Common myeloid progenitor, CD34-positive (primary cell): ENCODE data around the gene HNRNPLL.
A peak's percentile ranks its signal among the peaks of the same experiment; 100 is the strongest.
"Not testable (repeated sequence)": the region's sequence is repeated elsewhere in the genome, so short reads cannot be mapped to it uniquely, and the experiment has no call there.

Experiments used
- CTCF ChIA-PET: fragments of 350-600 bp; sonication (Branson Sonifier 250); formaldehyde crosslinking; loops from one replicate; lab custom pipeline; 2021; ENCODE audit warnings: antibody characterized with exemption; lab: Charles Lee
- POLR2A ChIA-PET: fragments of 350-600 bp; sonication (Branson Sonifier 250); formaldehyde crosslinking; loops from one replicate; lab custom pipeline; 2021; ENCODE audit warnings: antibody characterized with exemption; lab: Charles Lee
- DNase-seq, 3 donors: peaks; one replicate each; pipeline versions ENCODE4 v3.0.0 to v3.0.0-alpha.2; 2013
- H3K27ac ChIP-seq, 2 experiments: 1 replicate in 1 of 2; 2 replicates in 1 of 2; pipeline ENCODE4 v1.7.0; 2013; ENCODE audit warnings: inconsistent platforms in 2 of 2, low read length in 2 of 2, mild to moderate bottlenecking in 2 of 2, low read depth in 1 of 2, moderate library complexity in 1 of 2; ENCODE audit not compliant: severe bottlenecking in 2 of 2, insufficient read depth in 1 of 2, poor library complexity in 1 of 2
- H3K27me3 ChIP-seq, 5 experiments: replicated peaks in 2 of 5; 1 replicate in 3 of 5; 2 replicates in 2 of 5; pipeline versions ENCODE4 v1.6.1 to v1.7.0; 2013; ENCODE audit warnings: low read length in 4 of 5, mild to moderate bottlenecking in 2 of 5, moderate library complexity in 2 of 5, inconsistent platforms in 1 of 5; ENCODE audit not compliant: insufficient read depth in 5 of 5, control insufficient read depth in 4 of 5
- H3K36me3 ChIP-seq, 4 experiments: 1 replicate in 2 of 4; 2 replicates in 2 of 4; pipeline versions ENCODE4 v1.6.1 to v1.7.0; 2013; ENCODE audit warnings: low read length in 3 of 4, control low read depth in 1 of 4, mild to moderate bottlenecking in 1 of 4; ENCODE audit not compliant: control insufficient read depth in 4 of 4, insufficient read depth in 4 of 4
- H3K4me1 ChIP-seq, 4 experiments: 1 replicate in 3 of 4; 2 replicates in 1 of 4; pipeline versions ENCODE4 v1.6.1 to v1.7.1; 2013; ENCODE audit warnings: low read length in 3 of 4, mild to moderate bottlenecking in 3 of 4, control low read depth in 1 of 4, inconsistent platforms in 1 of 4, moderate library complexity in 1 of 4; ENCODE audit not compliant: control insufficient read depth in 4 of 4, insufficient read depth in 4 of 4; ENCODE audit errors: control extremely low read depth in 1 of 4
- H3K4me3 ChIP-seq, 7 experiments: 1 replicate in 4 of 7; 2 replicates in 3 of 7; pipeline versions ENCODE4 v1.5.1 to v1.7.0; 2013; ENCODE audit warnings: mild to moderate bottlenecking in 7 of 7, low read length in 6 of 7, moderate library complexity in 6 of 7, inconsistent platforms in 2 of 7, low read depth in 2 of 7, control low read depth in 1 of 7; ENCODE audit not compliant: insufficient read depth in 4 of 7, control insufficient read depth in 1 of 7; ENCODE audit errors: extremely low read depth in 1 of 7
- H3K9me3 ChIP-seq, 5 experiments: 1 replicate in 4 of 5; 2 replicates in 1 of 5; pipeline versions ENCODE4 v1.6.1 to v1.7.1; 2013; ENCODE audit warnings: low read length in 4 of 5, mild to moderate bottlenecking in 2 of 5, inconsistent platforms in 1 of 5, low read depth in 1 of 5, moderate library complexity in 1 of 5; ENCODE audit not compliant: control insufficient read depth in 4 of 5, insufficient read depth in 2 of 5; ENCODE audit errors: control extremely low read depth in 1 of 5
- WGBS: methylation state at CpG from one replicate; pipeline ENCODE4 v1.1.5; 2013; ENCODE audit not compliant: insufficient coverage; 5-methylcytosine and 5-hydroxymethylcytosine counted together

HNRNPLL gene

GRCh38 chr2:38610851-38611801, 8.4 kb upstream of the HNRNPLL start:
- Histone ChIP-seq H3K4me1 (peaks cover 3 to 23% (median 16%) of the 10 kb centered on the region in 4 experiments), H3K27me3 (peaks cover 0 to 18% (median 12%) of the 10 kb centered on the region in 5 experiments), H3K27ac (no peak overlapping the region), H3K4me3 (no peak overlapping the region), H3K36me3 (no peaks in the 10 kb centered on the region), H3K9me3 (peaks cover 0 to 12% (median 0%) of the 10 kb centered on the region in 5 experiments)
- WGBS, result 91% methylated on average over 6 of the region's 8 CpGs
- ChIA-PET CTCF (interaction anchor here (1.0 to 1.4 kb wide), 2 partner anchors 10 to 12 kb away, joined by 3 to 4 read pairs; no protein-coding TSS in a partner anchor), POLR2A (interaction anchor here (0.7 kb wide), 1 partner anchor 234 kb away, joined by 3 read pairs; the partner anchor contains the start of gene ATL2)
- peak in 2 of 3 donors; percentile 32 to 44 for DNase-seq

- POLR2A ChIA-PET, H3K36me3 ChIP-seq, DNase-seq, H3K27ac ChIP-seq, H3K4me3 ChIP-seq: not testable (repeated sequence)
- peaks cover 0 to 12% (median 0%) of the 10 kb centered on the region in 5 experiments for H3K9me3 ChIP-seq
- CTCF ChIA-PET, result interaction anchor here (0.8 to 1.2 kb wide), 2 partner anchors 32 to 35 kb away, joined by 3 to 6 read pairs; no protein-coding TSS in a partner anchor
- WGBS, result 100% methylated on average over 2 of the region's 2 CpGs
- H3K27me3 ChIP-seq, result peaks cover 0 to 24% (median 11%) of the 10 kb centered on the region in 5 experiments
- peaks cover 4 to 23% (median 16%) of the 10 kb centered on the region in 4 experiments for H3K4me1 ChIP-seq
These were observed 6.5 kb upstream of the HNRNPLL start for GRCh38 chr2:38609246-38609645.

- CTCF ChIA-PET, result no interaction called here
- no CpG with 5 or more reads among the region's 2 CpGs for WGBS
- Histone ChIP-seq H3K4me3 (no peak overlapping the region), H3K4me1 (peaks cover 8 to 26% (median 19%) of the 10 kb centered on the region in 4 experiments), H3K27me3 (peaks cover 0 to 24% (median 14%) of the 10 kb centered on the region in 5 experiments), H3K9me3 (peaks cover 0 to 12% (median 0%) of the 10 kb centered on the region in 5 experiments), H3K36me3 (no peaks in the 10 kb centered on the region), H3K27ac (no peak overlapping the region)
- POLR2A ChIA-PET, result no interaction called here
- DNase-seq, result no peak
These were observed 6.0 kb upstream of the HNRNPLL start for GRCh38 chr2:38608755-38609154.

- Histone ChIP-seq H3K4me1 (peaks cover 17 to 34% (median 24%) of the 10 kb centered on the region in 4 experiments), H3K27ac (no peak overlapping the region), H3K36me3 (no peaks in the 10 kb centered on the region), H3K4me3 (no peak overlapping the region), H3K27me3 (peaks cover 0 to 23% (median 10%) of the 10 kb centered on the region in 5 experiments), H3K9me3 (peaks cover 0 to 7% (median 0%) of the 10 kb centered on the region in 5 experiments)
- no peak for DNase-seq
- WGBS, result 95% methylated on average over 2 of the region's 4 CpGs
- POLR2A ChIA-PET, result interaction anchor here (1.7 kb wide), 1 partner anchor 72 kb away, joined by 5 read pairs; no protein-coding TSS in a partner anchor
- CTCF ChIA-PET, result interaction anchor here (0.6 to 8.0 kb wide), 16 partner anchors 12 to 149 kb away, joined by 3 to 80 read pairs (median 6); no protein-coding TSS in a partner anchor
These were observed 2.6 kb upstream of the HNRNPLL start for GRCh38 chr2:38605298-38605830.

GRCh38 chr2:38603402-38604290, 918 bp upstream of the HNRNPLL start:
- WGBS, result 15% methylated on average over 22 of the region's 23 CpGs
- CTCF ChIA-PET, result interaction anchor here (0.7 to 8.0 kb wide), 22 partner anchors 9 to 287 kb away, joined by 3 to 80 read pairs (median 4); no protein-coding TSS in a partner anchor

More at GRCh38 chr2:38603402-38604290, 918 bp upstream of the HNRNPLL start:
- POLR2A ChIA-PET, result interaction anchor here (1.6 kb wide), 1 partner anchor 63 kb away, joined by 7 read pairs; the partner anchor contains the start of gene GALM
- Histone ChIP-seq H3K27me3 (peaks cover 0 to 14% (median 4%) of the 10 kb centered on the region in 5 experiments), H3K9me3 (peaks cover 0 to under 1% (median 0%) of the 10 kb centered on the region in 5 experiments), H3K4me1 (peaks cover 19 to 34% (median 27%) of the 10 kb centered on the region in 4 experiments), H3K36me3 (no peaks in the 10 kb centered on the region), H3K4me3 (peak overlapping the region; percentile 73 to 92 (median 83)), H3K27ac (peak overlapping the region in 1 of 2 experiments; percentile 7)
- peak; percentile 86 to 91 (median 90) for DNase-seq
